ENCODE measurements around the gene ATP10A.
A peak's percentile ranks its signal among the peaks of the same experiment; 100 is the strongest.

Gene ATP10A

DNA sequence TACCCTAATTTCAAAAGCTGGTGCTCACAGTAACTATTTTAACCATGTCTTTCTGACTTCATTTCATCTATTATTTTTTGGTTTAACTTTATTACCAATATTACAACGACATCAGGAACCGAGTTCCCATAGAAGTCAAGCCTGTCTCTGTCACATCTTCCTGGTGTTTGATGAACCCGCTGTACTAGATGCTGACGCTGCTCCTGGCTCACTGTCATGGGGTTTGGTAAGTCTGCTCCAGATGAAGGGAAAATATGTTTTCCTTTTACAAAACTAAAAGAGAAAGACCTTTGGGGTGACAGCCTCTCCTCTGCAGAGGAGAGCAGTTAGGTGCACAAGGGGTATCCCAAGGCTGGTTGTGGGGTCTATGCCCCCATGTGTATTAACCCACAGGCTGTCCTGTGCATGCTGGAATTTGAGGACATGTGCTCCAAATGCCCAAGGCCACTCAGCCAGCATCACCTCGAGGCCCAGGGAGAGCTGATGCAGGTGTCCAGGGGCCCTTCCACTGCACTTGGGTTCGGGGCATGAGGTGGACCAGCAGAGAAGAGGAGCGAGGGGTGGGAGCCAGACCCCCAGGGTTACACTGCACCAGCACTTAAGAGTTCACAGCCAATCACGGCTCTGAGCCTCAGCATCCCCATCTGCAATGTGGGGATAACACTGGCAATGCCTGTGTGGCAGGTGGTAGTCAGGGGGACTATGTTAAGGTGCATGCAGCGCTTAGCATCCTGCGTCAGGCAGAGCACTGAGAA, 62.2 kb downstream of the ATP10A start:
- peaks cover 3 to 60% (median 41%) of the 10 kb centered on the region in 4 experiments for H3K4me1 ChIP-seq (ENCODE audit: control extremely low read depth in 1 of 4, control insufficient read depth in 4 of 4, insufficient read depth in 4 of 4, low read length in 3 of 4)
- POLR2A ChIA-PET = no interaction called here
- no peaks in the 10 kb centered on the region for H3K27me3 ChIP-seq (replicated peaks in 2 of 5; ENCODE audit: control insufficient read depth in 4 of 5, insufficient read depth in 5 of 5, low read length in 4 of 5)
- WGBS (ENCODE audit: insufficient coverage) = 97% methylated on average over 9 of the region's 10 CpGs
- no peaks in the 10 kb centered on the region for H3K9me3 ChIP-seq (ENCODE audit: control extremely low read depth in 1 of 5, control insufficient read depth in 4 of 5, insufficient read depth in 2 of 5, low read depth in 1 of 5, low read length in 4 of 5)
- no peak for DNase-seq
- no peak overlapping the region for H3K27ac ChIP-seq (ENCODE audit: insufficient read depth in 1 of 2, low read depth in 1 of 2, low read length in 2 of 2, poor library complexity in 1 of 2, severe bottlenecking in 2 of 2)
- no peak overlapping the region for H3K4me3 ChIP-seq (ENCODE audit: control insufficient read depth in 1 of 7, extremely low read depth in 1 of 7, insufficient read depth in 4 of 7, low read depth in 2 of 7, low read length in 6 of 7)
- CTCF ChIA-PET = no interaction called here
- H3K36me3 ChIP-seq (ENCODE audit: control insufficient read depth in 4 of 4, insufficient read depth in 4 of 4, low read length in 3 of 4) = no peaks in the 10 kb centered on the region

GRCh38 chr15:25799906-25800700, 63.0 kb downstream of the ATP10A start:
- no peak for DNase-seq
- ChIA-PET POLR2A (no interaction called here), CTCF (interaction anchor here (1.9 kb wide), 1 partner anchor 12 kb away, joined by 4 read pairs; no protein-coding TSS in a partner anchor)
- no peaks in the 10 kb centered on the region for H3K9me3 ChIP-seq (ENCODE audit: control extremely low read depth in 1 of 5, control insufficient read depth in 4 of 5, insufficient read depth in 2 of 5, low read depth in 1 of 5, low read length in 4 of 5)
- no peak overlapping the region for H3K27ac ChIP-seq (ENCODE audit: insufficient read depth in 1 of 2, low read depth in 1 of 2, low read length in 2 of 2, poor library complexity in 1 of 2, severe bottlenecking in 2 of 2)
- peaks cover 7 to 69% (median 49%) of the 10 kb centered on the region in 4 experiments for H3K4me1 ChIP-seq (ENCODE audit: control extremely low read depth in 1 of 4, control insufficient read depth in 4 of 4, insufficient read depth in 4 of 4, low read length in 3 of 4)
- no peaks in the 10 kb centered on the region for H3K27me3 ChIP-seq (replicated peaks in 2 of 5; ENCODE audit: control insufficient read depth in 4 of 5, insufficient read depth in 5 of 5, low read length in 4 of 5)
- no peaks in the 10 kb centered on the region for H3K36me3 ChIP-seq (ENCODE audit: control insufficient read depth in 4 of 4, insufficient read depth in 4 of 4, low read length in 3 of 4)
- WGBS (ENCODE audit: insufficient coverage) = 43% methylated on average over 15 of the region's 19 CpGs
- peak overlapping the region in 2 of 7 experiments; percentile 4 to 6 for H3K4me3 ChIP-seq (ENCODE audit: control insufficient read depth in 1 of 7, extremely low read depth in 1 of 7, insufficient read depth in 4 of 7, low read depth in 2 of 7, low read length in 6 of 7)

- no peak for DNase-seq
- H3K9me3 ChIP-seq (ENCODE audit: control extremely low read depth in 1 of 5, control insufficient read depth in 4 of 5, insufficient read depth in 2 of 5, low read depth in 1 of 5, low read length in 4 of 5) = no peaks in the 10 kb centered on the region
- no peak overlapping the region for H3K27ac ChIP-seq (ENCODE audit: insufficient read depth in 1 of 2, low read depth in 1 of 2, low read length in 2 of 2, poor library complexity in 1 of 2, severe bottlenecking in 2 of 2)
- POLR2A ChIA-PET = no interaction called here
- 74% methylated on average over 17 of the region's 25 CpGs for WGBS (ENCODE audit: insufficient coverage)
- CTCF ChIA-PET = interaction anchor here (1.4 to 1.9 kb wide), 2 partner anchors 14 kb away, joined by 3 to 4 read pairs; no protein-coding TSS in a partner anchor
- H3K4me1 ChIP-seq (ENCODE audit: control extremely low read depth in 1 of 4, control insufficient read depth in 4 of 4, insufficient read depth in 4 of 4, low read length in 3 of 4) = peaks cover 7 to 87% (median 57%) of the 10 kb centered on the region in 4 experiments
- no peaks in the 10 kb centered on the region for H3K36me3 ChIP-seq (ENCODE audit: control insufficient read depth in 4 of 4, insufficient read depth in 4 of 4, low read length in 3 of 4)
- H3K27me3 ChIP-seq (replicated peaks in 2 of 5; ENCODE audit: control insufficient read depth in 4 of 5, insufficient read depth in 5 of 5, low read length in 4 of 5) = no peaks in the 10 kb centered on the region
- peak overlapping the region in 5 of 7 experiments; percentile 5 to 57 (median 56) for H3K4me3 ChIP-seq (ENCODE audit: control insufficient read depth in 1 of 7, extremely low read depth in 1 of 7, insufficient read depth in 4 of 7, low read depth in 2 of 7, low read length in 6 of 7)
These were observed 64.9 kb downstream of the ATP10A start for GRCh38 chr15:25797936-25798901.

DNA sequence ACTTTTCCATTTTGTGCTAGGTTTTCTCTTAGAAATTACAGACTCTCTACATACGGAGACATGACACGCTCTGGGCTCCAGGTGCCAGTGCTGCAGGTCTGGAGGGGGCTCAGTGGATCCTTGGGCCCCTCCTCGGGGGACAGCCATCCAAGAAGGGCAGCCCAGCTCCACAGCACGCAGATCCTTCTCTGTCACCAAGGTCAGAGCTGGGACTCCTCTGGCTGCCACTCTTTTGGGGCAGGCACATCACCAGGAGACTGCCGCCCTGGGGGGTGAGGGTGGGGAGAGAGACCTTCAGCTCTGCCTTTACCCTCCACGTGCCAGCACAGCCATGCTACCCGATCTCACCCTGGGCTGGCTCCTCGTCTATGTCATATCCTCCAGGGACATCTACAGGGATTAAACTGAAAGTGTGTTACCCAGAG, 65.6 kb downstream of the ATP10A start:
- DNase-seq = no peak
- Histone ChIP-seq H3K4me3 (ENCODE audit: control insufficient read depth in 1 of 7, extremely low read depth in 1 of 7, insufficient read depth in 4 of 7, low read depth in 2 of 7, low read length in 6 of 7) (no peak overlapping the region), H3K36me3 (ENCODE audit: control insufficient read depth in 4 of 4, insufficient read depth in 4 of 4, low read length in 3 of 4) (no peaks in the 10 kb centered on the region), H3K4me1 (ENCODE audit: control extremely low read depth in 1 of 4, control insufficient read depth in 4 of 4, insufficient read depth in 4 of 4, low read length in 3 of 4) (peaks cover 7 to 93% (median 62%) of the 10 kb centered on the region in 4 experiments), H3K9me3 (ENCODE audit: control extremely low read depth in 1 of 5, control insufficient read depth in 4 of 5, insufficient read depth in 2 of 5, low read depth in 1 of 5, low read length in 4 of 5) (no peaks in the 10 kb centered on the region), H3K27me3 (replicated peaks in 2 of 5; ENCODE audit: control insufficient read depth in 4 of 5, insufficient read depth in 5 of 5, low read length in 4 of 5) (no peaks in the 10 kb centered on the region), H3K27ac (ENCODE audit: insufficient read depth in 1 of 2, low read depth in 1 of 2, low read length in 2 of 2, poor library complexity in 1 of 2, severe bottlenecking in 2 of 2) (no peak overlapping the region)
- CTCF ChIA-PET = interaction anchor here (1.4 kb wide), 1 partner anchor 14 kb away, joined by 3 read pairs; no protein-coding TSS in a partner anchor
- POLR2A ChIA-PET = no interaction called here
- WGBS (ENCODE audit: insufficient coverage) = 89% methylated on average over 4 of the region's 8 CpGs

- POLR2A ChIA-PET = interaction anchor here (1.6 kb wide), 1 partner anchor 13 kb away, joined by 4 read pairs; no protein-coding TSS in a partner anchor
- WGBS (ENCODE audit: insufficient coverage) = 94% methylated on average over 3 of the region's 4 CpGs
These were observed 66.1 kb downstream of the ATP10A start for GRCh38 chr15:25797035-25797434.

DNA sequence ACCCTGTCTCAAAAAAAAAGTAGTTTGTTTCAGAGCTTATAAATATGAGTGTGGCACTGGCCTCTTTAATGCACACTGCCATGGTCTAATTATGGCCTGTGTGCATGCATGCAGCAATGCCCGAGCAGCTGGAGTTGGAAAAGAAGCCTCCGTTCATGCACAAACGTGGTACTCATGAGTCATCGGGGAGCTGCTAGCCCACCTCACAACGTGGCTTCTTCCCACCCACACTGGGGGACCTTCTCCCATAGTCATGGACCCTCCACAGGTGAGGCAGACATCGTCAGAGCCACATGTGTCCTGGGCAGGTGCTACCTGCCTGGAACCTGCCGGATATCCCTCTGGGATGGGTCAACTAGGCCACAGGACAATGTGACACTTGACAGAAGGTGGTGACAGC, 66.7 kb downstream of the ATP10A start:
- ChIA-PET CTCF (interaction anchor here (1.0 kb wide), 1 partner anchor 13 kb away, joined by 3 read pairs; no protein-coding TSS in a partner anchor), POLR2A (interaction anchor here (1.6 kb wide), 1 partner anchor 12 kb away, joined by 4 read pairs; no protein-coding TSS in a partner anchor)
- Histone ChIP-seq H3K4me3 (ENCODE audit: control insufficient read depth in 1 of 7, extremely low read depth in 1 of 7, insufficient read depth in 4 of 7, low read depth in 2 of 7, low read length in 6 of 7) (peak overlapping the region in 1 of 7 experiments; percentile 12), H3K4me1 (ENCODE audit: control extremely low read depth in 1 of 4, control insufficient read depth in 4 of 4, insufficient read depth in 4 of 4, low read length in 3 of 4) (peaks cover 7 to 99% (median 63%) of the 10 kb centered on the region in 4 experiments), H3K36me3 (ENCODE audit: control insufficient read depth in 4 of 4, insufficient read depth in 4 of 4, low read length in 3 of 4) (no peaks in the 10 kb centered on the region), H3K27ac (ENCODE audit: insufficient read depth in 1 of 2, low read depth in 1 of 2, low read length in 2 of 2, poor library complexity in 1 of 2, severe bottlenecking in 2 of 2) (no peak overlapping the region), H3K9me3 (ENCODE audit: control extremely low read depth in 1 of 5, control insufficient read depth in 4 of 5, insufficient read depth in 2 of 5, low read depth in 1 of 5, low read length in 4 of 5) (no peaks in the 10 kb centered on the region), H3K27me3 (replicated peaks in 2 of 5; ENCODE audit: control insufficient read depth in 4 of 5, insufficient read depth in 5 of 5, low read length in 4 of 5) (no peaks in the 10 kb centered on the region)
- 79% methylated on average over 7 of the region's 7 CpGs for WGBS (ENCODE audit: insufficient coverage)
- peak in 1 of 3 donors; percentile 24 for DNase-seq

More at GRCh38 chr15:25797035-25797434, 66.1 kb downstream of the ATP10A start:
- no peaks in the 10 kb centered on the region for H3K27me3 ChIP-seq (replicated peaks in 2 of 5; ENCODE audit: control insufficient read depth in 4 of 5, insufficient read depth in 5 of 5, low read length in 4 of 5)
- no peak overlapping the region for H3K4me3 ChIP-seq (ENCODE audit: control insufficient read depth in 1 of 7, extremely low read depth in 1 of 7, insufficient read depth in 4 of 7, low read depth in 2 of 7, low read length in 6 of 7)
- no peak for DNase-seq
- no peaks in the 10 kb centered on the region for H3K36me3 ChIP-seq (ENCODE audit: control insufficient read depth in 4 of 4, insufficient read depth in 4 of 4, low read length in 3 of 4)
- CTCF ChIA-PET = interaction anchor here (1.0 kb wide), 1 partner anchor 13 kb away, joined by 3 read pairs; no protein-coding TSS in a partner anchor
- peaks cover 7 to 93% (median 63%) of the 10 kb centered on the region in 4 experiments for H3K4me1 ChIP-seq (ENCODE audit: control extremely low read depth in 1 of 4, control insufficient read depth in 4 of 4, insufficient read depth in 4 of 4, low read length in 3 of 4)
- no peak overlapping the region for H3K27ac ChIP-seq (ENCODE audit: insufficient read depth in 1 of 2, low read depth in 1 of 2, low read length in 2 of 2, poor library complexity in 1 of 2, severe bottlenecking in 2 of 2)
- no peaks in the 10 kb centered on the region for H3K9me3 ChIP-seq (ENCODE audit: control extremely low read depth in 1 of 5, control insufficient read depth in 4 of 5, insufficient read depth in 2 of 5, low read depth in 1 of 5, low read length in 4 of 5)
